Lower leg skin (tissue), 4 donors: Measurements from ENCODE around the gene LYRM9. TPM values are rescaled to one million over a fixed set of nuclear protein-coding genes. Genes with fewer than 3 reads are reported as not detected.

ENCODE experiments used
- DNase-seq, 2 donors: peaks; one replicate each; pipeline ENCODE4 v3.0.0-alpha.2; 2019; ENCODE audit warnings: low spot score in 2 of 2
- H3K4me3 ChIP-seq: fragments of 200-600 bp; sonication (generic); 2 replicates; pipeline ENCODE4 v1.5.1; 2017; ENCODE audit warnings: mild to moderate bottlenecking, low read depth; ENCODE audit not compliant: poor library complexity, severe bottlenecking
- POLR2A ChIP-seq, 2 donors: fragments of 450-650 bp; IDR thresholded peaks; one replicate each; pipeline ENCODE4 v1.6.1; 2016 to 2017; ENCODE audit warnings: antibody characterized with exemption in 2 of 2, mild to moderate bottlenecking in 1 of 2, moderate library complexity in 1 of 2
- WGBS, 2 donors: methylation state at CpG; one replicate each; pipeline ENCODE4 v1.1.5; 2018; 5-methylcytosine and 5-hydroxymethylcytosine counted together
- intact Hi-C: fragments of 100-400 bp; cut with DNase I; formaldehyde crosslinking; loops from one replicate; pipeline ENCODE4 v1.15.0; 2023; ENCODE audit warnings: low total_unique reads
- total RNA-seq, 4 donors: library from RNA; depleted of rRNA; stranded (reverse); fragments of >200 nt; gene quantifications; one replicate each; pipeline ENCODE4 v1.1.0, GENCODE V29; 2016
- TF ChIP-seq, protein P1 (sequence below), 3 donors: fragments of 450-650 bp; IDR thresholded peaks; one replicate each; pipeline ENCODE4 v1.5.1; 2016; ENCODE audit warnings: antibody characterized with exemption in 3 of 3, mild to moderate bottlenecking in 3 of 3, moderate library complexity in 2 of 3

LYRM9 gene
- total RNA-seq, 4 donors from 2014 or later: 5.5 to 23.4 (median 22.8) TPM

GRCh38 chr17:27870345-27870744, 22.8 kb downstream of the LYRM9 start:
- no peak for DNase-seq
- intact Hi-C loops: no loop called here
- TF ChIP-seq POLR2A (IDR thresholded peaks at IDR 0.05): no peak
- TF ChIP-seq, protein P1, sequence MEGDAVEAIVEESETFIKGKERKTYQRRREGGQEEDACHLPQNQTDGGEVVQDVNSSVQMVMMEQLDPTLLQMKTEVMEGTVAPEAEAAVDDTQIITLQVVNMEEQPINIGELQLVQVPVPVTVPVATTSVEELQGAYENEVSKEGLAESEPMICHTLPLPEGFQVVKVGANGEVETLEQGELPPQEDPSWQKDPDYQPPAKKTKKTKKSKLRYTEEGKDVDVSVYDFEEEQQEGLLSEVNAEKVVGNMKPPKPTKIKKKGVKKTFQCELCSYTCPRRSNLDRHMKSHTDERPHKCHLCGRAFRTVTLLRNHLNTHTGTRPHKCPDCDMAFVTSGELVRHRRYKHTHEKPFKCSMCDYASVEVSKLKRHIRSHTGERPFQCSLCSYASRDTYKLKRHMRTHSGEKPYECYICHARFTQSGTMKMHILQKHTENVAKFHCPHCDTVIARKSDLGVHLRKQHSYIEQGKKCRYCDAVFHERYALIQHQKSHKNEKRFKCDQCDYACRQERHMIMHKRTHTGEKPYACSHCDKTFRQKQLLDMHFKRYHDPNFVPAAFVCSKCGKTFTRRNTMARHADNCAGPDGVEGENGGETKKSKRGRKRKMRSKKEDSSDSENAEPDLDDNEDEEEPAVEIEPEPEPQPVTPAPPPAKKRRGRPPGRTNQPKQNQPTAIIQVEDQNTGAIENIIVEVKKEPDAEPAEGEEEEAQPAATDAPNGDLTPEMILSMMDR (IDR thresholded peaks at IDR 0.05): no peak
- WGBS, 2 donors: 60 to 67% methylated on average over 2 of the region's 2 CpGs
- H3K4me3 ChIP-seq: no peak overlapping the region

GRCh38 chr17:27868565-27868964, 24.6 kb downstream of the LYRM9 start:
- TF ChIP-seq, protein P1 (IDR thresholded peaks at IDR 0.05): no peak
- no peak for TF ChIP-seq POLR2A (IDR thresholded peaks at IDR 0.05)
- DNase-seq: no peak
- 89% methylated on average over 8 of the region's 8 CpGs for WGBS, 2 donors
- intact Hi-C loops: no loop called here
- no peak overlapping the region for H3K4me3 ChIP-seq

DNA sequence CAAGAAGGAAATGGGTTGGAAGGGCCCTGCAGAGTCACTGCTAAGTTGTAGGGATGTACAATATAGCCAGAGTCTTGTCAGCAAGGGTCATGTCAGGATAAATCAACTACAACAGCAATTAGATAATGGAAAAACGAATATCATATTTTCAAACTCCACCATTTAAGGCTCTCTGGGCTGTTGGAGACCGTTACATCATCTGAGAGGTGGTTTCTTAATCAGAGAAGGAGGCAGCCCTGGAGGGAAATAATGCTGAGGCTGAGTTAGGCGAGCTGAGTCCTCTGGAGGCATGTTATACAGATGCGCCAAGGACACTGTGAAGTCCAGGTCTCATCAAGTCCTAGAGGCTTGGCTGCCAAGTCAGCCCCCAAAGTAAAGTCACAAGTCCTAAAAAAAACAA, 30.3 kb downstream of the LYRM9 start:
- TF ChIP-seq POLR2A (IDR thresholded peaks at IDR 0.05): no peak
- TF ChIP-seq, protein P1 (IDR thresholded peaks at IDR 0.05): no peak
- no peak for DNase-seq
- intact Hi-C loops: no loop called here
- WGBS, 2 donors: 75 to 77% methylated on average over 4 of the region's 4 CpGs
- no peak overlapping the region for H3K4me3 ChIP-seq

GRCh38 chr17:27862004-27862403, 31.2 kb downstream of the LYRM9 start:
- WGBS, 2 donors: 94 to 95% methylated on average over 4 of the region's 4 CpGs
- intact Hi-C loops: no loop called here
- no peak for DNase-seq
- no peak for TF ChIP-seq POLR2A (IDR thresholded peaks at IDR 0.05)
- TF ChIP-seq, protein P1 (IDR thresholded peaks at IDR 0.05): no peak
- H3K4me3 ChIP-seq: no peak overlapping the region

GRCh38 chr17:27860971-27861664, 32.0 kb downstream of the LYRM9 start:
- TF ChIP-seq, protein P1 (IDR thresholded peaks at IDR 0.05): no peak
- TF ChIP-seq POLR2A (IDR thresholded peaks at IDR 0.05): no peak
- WGBS, 2 donors: 86 to 89% methylated on average over 3 of the region's 3 CpGs
- intact Hi-C loops: no loop called here
- no peak for DNase-seq
- no peak overlapping the region for H3K4me3 ChIP-seq
